ENCODE measurements around the gene SLC35E3. TPM values are rescaled to one million over a fixed set of nuclear protein-coding genes. Genes with fewer than 3 reads are reported as not detected.

Gene SLC35E3
- total RNA-seq, 1 donor from 2014 or later = 12.8 TPM

DNA sequence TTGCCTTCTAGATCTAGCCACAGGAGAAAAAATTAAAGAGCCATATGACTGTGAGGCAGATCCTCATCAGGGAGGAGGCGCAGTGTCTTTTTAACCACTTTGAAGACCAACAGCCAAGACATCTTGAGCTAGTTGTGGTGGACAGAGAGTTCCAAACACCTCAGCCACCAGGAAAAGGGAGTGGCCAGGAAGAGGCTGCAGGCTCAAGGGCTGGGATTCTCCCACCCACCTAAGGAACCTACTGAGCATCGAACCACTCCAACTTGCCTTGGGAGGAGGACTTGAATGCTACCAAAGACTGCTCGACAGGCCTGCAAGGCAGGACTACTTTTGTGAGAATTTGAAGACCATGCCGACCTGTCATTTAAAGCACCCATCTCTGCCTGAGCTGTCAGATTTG lies 47.5 kb downstream of the SLC35E3 start:
- H3K27ac Mint-ChIP-seq = no peak overlapping the region
- no peaks in the 10 kb centered on the region for H3K27me3 Mint-ChIP-seq
- peaks cover 6% of the 10 kb centered on the region for H3K4me1 Mint-ChIP-seq (ENCODE audit: low read depth)
- H3K9me3 Mint-ChIP-seq (ENCODE audit: low read depth) = no peaks in the 10 kb centered on the region
- DNase-seq (ENCODE audit: low spot score, unreplicated experiment) = no peak
- no peak for TF ChIP-seq CTCF (IDR thresholded peaks at IDR 0.05; ENCODE audit: unreplicated experiment)
- H3K36me3 Mint-ChIP-seq (ENCODE audit: insufficient read depth) = no peaks in the 10 kb centered on the region
- no peak overlapping the region for H3K4me3 Mint-ChIP-seq (ENCODE audit: low read depth)

DNA sequence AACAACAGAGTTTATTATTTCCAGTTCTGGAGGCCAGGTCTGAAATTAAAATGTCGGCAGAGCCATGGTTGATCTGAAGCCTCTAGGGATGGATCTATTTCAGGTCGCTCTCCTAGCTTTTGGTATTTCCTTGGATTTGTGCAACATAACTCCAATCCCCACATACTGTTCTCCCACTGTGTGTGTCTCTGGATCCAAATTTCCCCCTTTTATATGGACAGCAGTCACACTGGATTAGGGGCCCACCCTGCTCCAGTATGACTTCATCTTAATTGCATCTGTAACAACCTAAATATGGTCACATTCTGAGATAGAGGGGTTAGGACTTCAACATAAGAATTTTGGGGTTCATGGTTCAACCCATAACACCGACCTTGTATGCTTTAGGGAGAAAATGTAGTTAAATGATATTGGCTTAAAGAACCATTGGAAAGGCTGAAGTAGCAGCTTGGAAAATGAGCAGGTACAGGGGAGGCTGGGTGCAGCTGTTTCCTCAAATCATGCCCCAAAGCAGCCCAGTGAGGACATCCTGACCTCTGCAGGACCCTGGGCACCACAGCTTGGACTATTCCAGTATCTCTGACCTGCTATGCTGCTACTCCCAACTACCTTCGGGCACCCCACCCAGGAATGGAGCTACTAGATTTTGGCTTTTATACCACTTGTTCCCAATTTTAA lies 48.1 kb downstream of the SLC35E3 start:
- no peaks in the 10 kb centered on the region for H3K27me3 Mint-ChIP-seq
- H3K9me3 Mint-ChIP-seq (ENCODE audit: low read depth) = peaks cover 3% of the 10 kb centered on the region
- H3K36me3 Mint-ChIP-seq (ENCODE audit: insufficient read depth) = no peaks in the 10 kb centered on the region
- H3K4me1 Mint-ChIP-seq (ENCODE audit: low read depth) = peaks cover 2% of the 10 kb centered on the region
- no peak for DNase-seq (ENCODE audit: low spot score, unreplicated experiment)
- H3K4me3 Mint-ChIP-seq (ENCODE audit: low read depth) = no peak overlapping the region
- no peak for TF ChIP-seq CTCF (IDR thresholded peaks at IDR 0.05; ENCODE audit: unreplicated experiment)
- H3K27ac Mint-ChIP-seq = no peak overlapping the region

GRCh38 chr12:68794653-68795251 lies 48.8 kb downstream of the SLC35E3 start:
- no peaks in the 10 kb centered on the region for H3K4me1 Mint-ChIP-seq (ENCODE audit: low read depth)
- no peak for DNase-seq (ENCODE audit: low spot score, unreplicated experiment)
- H3K27me3 Mint-ChIP-seq = no peaks in the 10 kb centered on the region
- H3K9me3 Mint-ChIP-seq (ENCODE audit: low read depth) = peaks cover 3% of the 10 kb centered on the region
- no peak overlapping the region for H3K27ac Mint-ChIP-seq
- TF ChIP-seq CTCF (IDR thresholded peaks at IDR 0.05; ENCODE audit: unreplicated experiment) = no peak
- H3K4me3 Mint-ChIP-seq (ENCODE audit: low read depth) = no peak overlapping the region
- no peaks in the 10 kb centered on the region for H3K36me3 Mint-ChIP-seq (ENCODE audit: insufficient read depth)

GRCh38 chr12:68796399-68796798 lies 50.4 kb downstream of the SLC35E3 start:
- Mint-ChIP-seq H3K4me3 (ENCODE audit: low read depth) (no peak overlapping the region), H3K27me3 (no peaks in the 10 kb centered on the region)
- TF ChIP-seq CTCF (IDR thresholded peaks at IDR 0.05; ENCODE audit: unreplicated experiment) = no peak

DNA sequence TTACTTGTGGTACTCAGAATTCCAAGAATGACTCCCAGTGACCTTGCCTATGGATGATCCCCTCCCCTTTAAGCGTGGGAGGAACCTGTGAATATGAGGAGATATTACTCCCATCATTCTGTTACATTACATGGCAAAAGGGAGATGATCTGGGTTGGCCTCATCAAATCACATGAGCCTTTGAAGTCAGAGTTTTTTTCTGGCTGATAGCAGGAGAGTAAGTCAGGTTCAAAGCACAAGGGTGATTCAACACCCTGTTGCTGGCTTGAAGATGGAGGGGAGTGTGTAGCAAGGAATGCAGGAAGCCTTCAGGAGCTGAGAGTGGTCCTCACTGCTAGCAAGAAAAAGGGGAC lies 52.9 kb downstream of the SLC35E3 start:
- H3K4me3 Mint-ChIP-seq (ENCODE audit: low read depth) = no peak overlapping the region
- peaks cover 14% of the 10 kb centered on the region for H3K4me1 Mint-ChIP-seq (ENCODE audit: low read depth)
- peaks cover 3% of the 10 kb centered on the region for H3K9me3 Mint-ChIP-seq (ENCODE audit: low read depth)
- no peaks in the 10 kb centered on the region for H3K36me3 Mint-ChIP-seq (ENCODE audit: insufficient read depth)
- no peaks in the 10 kb centered on the region for H3K27me3 Mint-ChIP-seq
- no peak overlapping the region for H3K27ac Mint-ChIP-seq
- DNase-seq (ENCODE audit: low spot score, unreplicated experiment) = no peak
- TF ChIP-seq CTCF (IDR thresholded peaks at IDR 0.05; ENCODE audit: unreplicated experiment) = no peak

More at GRCh38 chr12:68796399-68796798, 50.4 kb downstream of the SLC35E3 start:
- peaks cover 3% of the 10 kb centered on the region for H3K9me3 Mint-ChIP-seq (ENCODE audit: low read depth)
- no peaks in the 10 kb centered on the region for H3K36me3 Mint-ChIP-seq (ENCODE audit: insufficient read depth)
- DNase-seq (ENCODE audit: low spot score, unreplicated experiment) = no peak
- H3K27ac Mint-ChIP-seq = no peak overlapping the region
- H3K4me1 Mint-ChIP-seq (ENCODE audit: low read depth) = peaks cover 12% of the 10 kb centered on the region

Data from progenitor cell of endocrine pancreas (in vitro differentiated cells).